Activated T-cell treated with anti-CD3 and anti-CD28 coated beads, Interleukin-2, amount 50 U/mL, for 4 hours (primary cell): ENCODE measurements around the gene MITF. TPM values are rescaled to one million over a fixed set of nuclear protein-coding genes. Genes with fewer than 3 reads are reported as not detected.
"Not testable (repeated sequence)": the region's sequence is repeated elsewhere in the genome, so short reads cannot be mapped to it uniquely, and the experiment has no call there.

Experiments used
- ATAC-seq, 2 donors: fragments of 200-7000 bp; cut with Tn5 transposase; one replicate each; pipeline ENCODE4 v1.10.0; 2021
- DNase-seq: peaks from one replicate; pipeline ENCODE4 v3.0.0-alpha.2; 2020
- H3K27me3 Mint-ChIP-seq: one replicate; pipeline ENCODE4 v1.8.0; 2021; ENCODE audit warnings: low read depth, mixed read lengths
- H3K36me3 Mint-ChIP-seq: one replicate; pipeline ENCODE4 v1.8.0; 2022; ENCODE audit warnings: mixed read lengths; ENCODE audit not compliant: insufficient read depth
- H3K4me1 Mint-ChIP-seq: one replicate; pipeline ENCODE4 v1.8.0; 2021; ENCODE audit warnings: low read depth, mixed read lengths
- H3K4me3 Mint-ChIP-seq: one replicate; pipeline ENCODE4 v1.8.0; 2021; ENCODE audit warnings: mild to moderate bottlenecking, moderate library complexity, mixed read lengths
- H3K9me3 Mint-ChIP-seq: one replicate; pipeline ENCODE4 v1.8.0; 2021; ENCODE audit warnings: mixed read lengths
- total RNA-seq, 3 donors: library from RNA; stranded (reverse); gene quantifications; one replicate each; pipeline ENCODE4 v1.2.1, GENCODE V29; 2021

The MITF gene
- total RNA-seq, 3 donors from 2014 or later: 0.05 TPM; not detected in 2

GRCh38 chr3:69915726-69916125 is 176.5 kb downstream of the MITF start:
- no peaks in the 10 kb centered on the region for H3K4me1 Mint-ChIP-seq
- no peaks in the 10 kb centered on the region for H3K9me3 Mint-ChIP-seq
- DNase-seq (no peak), ATAC-seq (no peak)
- H3K4me3 Mint-ChIP-seq: no peak overlapping the region
- H3K27me3 Mint-ChIP-seq: peaks cover 3% of the 10 kb centered on the region
- H3K36me3 Mint-ChIP-seq: no peaks in the 10 kb centered on the region

- H3K9me3 Mint-ChIP-seq, H3K4me3 Mint-ChIP-seq, DNase-seq: not testable (repeated sequence)
Measured at GRCh38 chr3:69920009-69920408, 180.7 kb downstream of the MITF start.

DNA sequence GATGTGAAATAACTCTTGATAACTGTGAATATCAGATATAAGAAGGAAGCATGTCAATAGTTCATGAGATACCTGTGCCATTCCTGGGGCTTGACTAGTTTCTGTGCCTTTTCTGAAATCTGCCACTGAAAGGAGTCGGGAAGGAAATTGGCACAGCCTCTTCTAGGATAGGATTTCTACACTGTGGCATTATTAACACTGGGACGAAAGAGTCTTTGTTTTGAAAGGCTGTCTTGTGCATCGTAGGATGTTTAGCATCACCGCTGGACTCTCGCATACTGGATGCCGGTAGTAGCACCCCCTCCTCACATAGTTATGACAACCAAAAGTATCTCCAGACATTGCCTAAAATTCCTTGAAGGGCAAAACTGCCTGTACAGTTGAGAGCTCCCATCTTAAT is 182.4 kb downstream of the MITF start:
- Mint-ChIP-seq H3K4me1 (no peaks in the 10 kb centered on the region), H3K36me3 (no peaks in the 10 kb centered on the region), H3K4me3 (no peak overlapping the region), H3K9me3 (no peaks in the 10 kb centered on the region), H3K27me3 (peaks cover 2% of the 10 kb centered on the region)
- ATAC-seq (no peak), DNase-seq (no peak)

More at GRCh38 chr3:69920009-69920408, 180.7 kb downstream of the MITF start:
- not testable (repeated sequence) for H3K4me1 Mint-ChIP-seq, ATAC-seq, H3K36me3 Mint-ChIP-seq, H3K27me3 Mint-ChIP-seq

GRCh38 chr3:69922521-69923000 is 183.3 kb downstream of the MITF start:
- Mint-ChIP-seq H3K9me3 (no peaks in the 10 kb centered on the region), H3K4me1 (no peaks in the 10 kb centered on the region), H3K36me3 (no peaks in the 10 kb centered on the region), H3K4me3 (no peak overlapping the region), H3K27me3 (peaks cover 2% of the 10 kb centered on the region)
- no peak for ATAC-seq
- no peak for DNase-seq

GRCh38 chr3:69925506-69925905 is 186.2 kb downstream of the MITF start:
- ATAC-seq (no peak), DNase-seq (no peak)
- peaks cover 4% of the 10 kb centered on the region for H3K27me3 Mint-ChIP-seq
- H3K4me1 Mint-ChIP-seq: no peaks in the 10 kb centered on the region
- no peak overlapping the region for H3K4me3 Mint-ChIP-seq
- H3K36me3 Mint-ChIP-seq: no peaks in the 10 kb centered on the region
- no peaks in the 10 kb centered on the region for H3K9me3 Mint-ChIP-seq

DNA sequence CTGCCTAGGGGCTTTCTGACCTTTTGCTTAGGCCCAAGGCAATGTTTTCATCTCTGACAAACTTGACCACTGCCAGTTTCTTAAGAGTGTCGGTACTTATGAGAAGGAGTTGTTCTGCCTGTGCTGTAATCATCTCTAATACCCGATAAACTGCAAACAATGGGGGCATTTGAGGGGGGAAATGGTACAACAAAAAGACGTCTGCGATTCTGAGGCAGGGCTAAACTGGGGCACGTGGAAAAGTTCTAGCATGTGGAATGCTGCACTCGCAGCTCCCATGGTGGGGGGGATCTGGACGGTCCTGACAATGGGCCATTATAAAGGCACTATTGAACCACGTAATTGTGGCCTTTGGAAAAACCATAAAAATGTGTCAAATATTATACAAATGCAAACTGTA is 187.1 kb downstream of the MITF start:
- H3K9me3 Mint-ChIP-seq: no peaks in the 10 kb centered on the region
- no peak overlapping the region for H3K4me3 Mint-ChIP-seq
- ATAC-seq (no peak), DNase-seq (no peak)
- no peaks in the 10 kb centered on the region for H3K36me3 Mint-ChIP-seq
- no peaks in the 10 kb centered on the region for H3K4me1 Mint-ChIP-seq
- peaks cover 2% of the 10 kb centered on the region for H3K27me3 Mint-ChIP-seq

DNA sequence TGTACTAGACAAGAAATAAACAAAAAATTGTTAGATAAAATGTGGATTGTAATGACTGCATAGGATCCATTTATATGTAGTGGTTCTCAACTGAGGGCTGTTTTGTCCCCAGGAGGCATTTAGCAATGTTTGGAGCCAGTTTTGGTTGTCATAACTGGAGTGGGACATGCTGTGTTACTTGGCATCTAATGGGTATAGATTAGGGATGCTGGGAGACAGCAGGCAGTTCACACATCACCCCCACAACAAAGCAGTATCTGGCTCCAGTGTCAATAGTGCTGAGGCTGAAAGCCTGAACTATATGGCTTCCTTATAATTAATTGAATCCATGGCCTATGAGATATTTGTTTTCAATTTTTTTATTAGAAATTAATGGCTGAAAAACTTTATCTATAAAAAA is 188.3 kb downstream of the MITF start:
- Mint-ChIP-seq H3K36me3 (no peaks in the 10 kb centered on the region), H3K4me3 (no peak overlapping the region), H3K4me1 (no peaks in the 10 kb centered on the region), H3K9me3 (no peaks in the 10 kb centered on the region), H3K27me3 (peaks cover 2% of the 10 kb centered on the region)
- ATAC-seq (no peak), DNase-seq (no peak)

GRCh38 chr3:69929019-69929418 is 189.8 kb downstream of the MITF start:
- Mint-ChIP-seq H3K36me3 (no peaks in the 10 kb centered on the region), H3K4me1 (no peaks in the 10 kb centered on the region), H3K27me3 (peaks cover 2% of the 10 kb centered on the region), H3K4me3 (no peak overlapping the region), H3K9me3 (no peaks in the 10 kb centered on the region)
- ATAC-seq (peak in 1 of 2 donors; percentile 14), DNase-seq (no peak)

GRCh38 chr3:69930564-69930963 is 191.3 kb downstream of the MITF start:
- Mint-ChIP-seq H3K9me3 (no peaks in the 10 kb centered on the region), H3K36me3 (no peaks in the 10 kb centered on the region), H3K4me1 (no peaks in the 10 kb centered on the region), H3K4me3 (no peak overlapping the region), H3K27me3 (peaks cover 2% of the 10 kb centered on the region)
- ATAC-seq (no peak), DNase-seq (no peak)

GRCh38 chr3:69932087-69932486 is 192.8 kb downstream of the MITF start:
- Mint-ChIP-seq H3K9me3 (no peaks in the 10 kb centered on the region), H3K4me3 (no peak overlapping the region), H3K4me1 (no peaks in the 10 kb centered on the region), H3K27me3 (peaks cover 2% of the 10 kb centered on the region), H3K36me3 (no peaks in the 10 kb centered on the region)
- no peak for ATAC-seq
- no peak for DNase-seq

DNA sequence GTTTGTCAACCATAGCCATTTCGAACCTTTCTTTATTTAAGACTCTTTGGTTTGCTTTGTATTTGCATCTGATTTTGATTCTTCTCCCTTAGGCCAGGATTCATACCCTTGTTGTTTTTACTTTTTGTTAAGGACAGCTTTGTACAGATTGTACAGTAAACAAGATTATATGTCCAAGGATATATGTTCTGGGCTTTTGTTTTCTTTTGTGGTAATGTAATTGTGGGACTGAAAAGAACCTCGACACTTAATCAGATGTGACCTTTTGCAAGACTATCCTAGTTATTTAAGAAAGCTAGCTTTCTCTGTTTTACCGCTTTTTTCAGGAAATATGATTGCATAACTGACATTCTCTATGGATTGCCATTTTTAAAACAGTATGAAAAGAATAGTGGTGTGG is 193.2 kb downstream of the MITF start:
- H3K27me3 Mint-ChIP-seq: peaks cover 2% of the 10 kb centered on the region
- H3K36me3 Mint-ChIP-seq: no peaks in the 10 kb centered on the region
- no peak overlapping the region for H3K4me3 Mint-ChIP-seq
- H3K9me3 Mint-ChIP-seq: no peaks in the 10 kb centered on the region
- no peaks in the 10 kb centered on the region for H3K4me1 Mint-ChIP-seq
- DNase-seq (no peak), ATAC-seq (no peak)

DNA sequence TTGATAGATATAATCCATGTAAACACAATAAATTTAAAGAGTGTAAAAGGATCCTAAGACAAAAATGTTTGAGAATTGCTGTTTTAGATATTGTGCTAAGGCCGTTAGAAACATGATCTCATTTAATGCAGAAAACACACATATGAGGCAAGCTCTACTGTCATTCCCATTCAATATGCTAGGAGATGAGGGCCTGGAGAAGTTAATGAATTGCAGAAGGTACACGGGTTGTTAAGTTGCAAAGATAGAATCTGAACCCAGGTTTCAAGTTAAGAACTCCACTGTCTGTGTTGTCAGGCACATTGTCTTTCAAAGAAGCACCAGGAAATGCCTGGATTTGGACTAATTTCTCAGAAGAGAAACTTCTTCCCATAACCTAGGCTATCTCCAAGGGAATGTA is 195.1 kb downstream of the MITF start:
- H3K4me3 Mint-ChIP-seq: no peak overlapping the region
- DNase-seq: no peak

DNA sequence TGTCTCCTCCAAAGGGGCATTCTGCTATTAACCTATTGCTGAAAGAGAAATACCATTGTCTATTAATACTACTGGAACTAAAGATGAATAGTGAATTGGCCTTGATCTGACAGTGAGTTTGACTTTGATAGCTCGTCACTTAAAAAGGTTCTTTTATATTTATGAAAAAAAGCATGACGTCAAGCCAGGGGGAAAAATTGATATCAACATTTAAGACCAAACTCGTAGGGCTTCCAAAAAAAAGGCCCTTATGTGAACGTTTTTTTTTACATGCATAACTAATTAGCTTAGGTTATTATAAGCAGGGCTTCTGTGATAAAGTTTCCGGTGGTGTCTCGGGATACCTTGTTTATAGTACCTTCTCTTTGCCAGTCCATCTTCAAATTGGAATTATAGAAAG is 197.0 kb downstream of the MITF start:
- no peaks in the 10 kb centered on the region for H3K4me1 Mint-ChIP-seq
- no peak for ATAC-seq
- no peak overlapping the region for H3K4me3 Mint-ChIP-seq
- peaks cover 4% of the 10 kb centered on the region for H3K27me3 Mint-ChIP-seq
- no peaks in the 10 kb centered on the region for H3K36me3 Mint-ChIP-seq
- no peaks in the 10 kb centered on the region for H3K9me3 Mint-ChIP-seq
- DNase-seq: no peak

More for the DNA sequence above, 195.1 kb downstream of the MITF start:
- ATAC-seq: no peak
- Mint-ChIP-seq H3K9me3 (no peaks in the 10 kb centered on the region), H3K4me1 (no peaks in the 10 kb centered on the region), H3K27me3 (peaks cover 4% of the 10 kb centered on the region), H3K36me3 (no peaks in the 10 kb centered on the region)

GRCh38 chr3:69938061-69938460 is 198.8 kb downstream of the MITF start:
- H3K36me3 Mint-ChIP-seq: no peaks in the 10 kb centered on the region
- no peak overlapping the region for H3K4me3 Mint-ChIP-seq
- H3K9me3 Mint-ChIP-seq: no peaks in the 10 kb centered on the region
- H3K27me3 Mint-ChIP-seq: peaks cover 4% of the 10 kb centered on the region
- no peaks in the 10 kb centered on the region for H3K4me1 Mint-ChIP-seq
- no peak for ATAC-seq
- DNase-seq: no peak

DNA sequence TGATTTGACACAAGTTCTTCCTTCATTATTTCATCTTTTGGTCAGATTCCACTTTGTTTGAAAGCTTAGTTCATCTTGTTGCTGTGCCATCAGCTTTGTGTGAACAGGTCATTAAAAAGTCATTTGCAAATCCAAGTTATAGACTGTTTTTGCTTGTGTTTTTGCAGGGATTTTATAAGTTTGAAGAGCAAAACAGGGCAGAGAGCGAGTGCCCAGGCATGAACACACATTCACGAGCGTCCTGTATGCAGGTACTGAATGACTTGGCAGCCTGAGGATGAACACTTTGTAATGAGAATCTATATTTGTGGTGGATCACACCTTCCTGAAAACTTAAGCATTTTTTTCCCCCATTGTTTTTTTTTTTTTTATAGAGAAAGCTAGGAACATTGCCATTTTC is 199.7 kb downstream of the MITF start:
- no peak for DNase-seq
- no peaks in the 10 kb centered on the region for H3K36me3 Mint-ChIP-seq

DNA sequence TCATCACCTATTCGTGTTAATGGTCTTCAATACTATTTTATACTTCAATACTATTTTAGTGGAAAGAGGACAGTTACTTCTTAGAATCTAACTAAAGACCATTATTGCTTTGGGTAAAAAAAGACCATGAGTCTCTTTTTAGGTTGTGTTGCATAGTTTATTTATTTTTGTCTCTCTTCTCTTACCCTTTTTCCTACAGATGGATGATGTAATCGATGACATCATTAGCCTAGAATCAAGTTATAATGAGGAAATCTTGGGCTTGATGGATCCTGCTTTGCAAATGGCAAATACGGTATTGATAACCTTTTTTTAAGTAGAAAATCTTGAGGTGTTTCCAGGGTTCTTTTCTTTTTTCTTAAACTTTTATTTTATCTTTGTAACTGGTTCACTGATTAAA is 201.8 kb downstream of the MITF start:
- no peaks in the 10 kb centered on the region for H3K4me1 Mint-ChIP-seq
- H3K9me3 Mint-ChIP-seq: no peaks in the 10 kb centered on the region
- no peaks in the 10 kb centered on the region for H3K36me3 Mint-ChIP-seq
- no peak for DNase-seq
- no peak overlapping the region for H3K4me3 Mint-ChIP-seq
- peaks cover 4% of the 10 kb centered on the region for H3K27me3 Mint-ChIP-seq
- ATAC-seq: no peak

More for the DNA sequence above, 199.7 kb downstream of the MITF start:
- Mint-ChIP-seq H3K4me1 (no peaks in the 10 kb centered on the region), H3K9me3 (no peaks in the 10 kb centered on the region), H3K27me3 (peaks cover 4% of the 10 kb centered on the region), H3K4me3 (no peak overlapping the region)
- no peak for ATAC-seq
